ENCODE results near the gene KPNB1. TPM values are rescaled to one million over a fixed set of nuclear protein-coding genes. Genes with fewer than 3 reads are reported as not detected.
A peak's percentile ranks its signal among the peaks of the same experiment; 100 is the strongest.

The KPNB1 gene
- total and polyA plus RNA-seq, 10 of the 15 experiments (the other 5 are each of a cell fraction or from before 2014, with no cell fraction given), result 67.8 to 525 (median 246) TPM

- TF ChIP-seq, protein P1, sequence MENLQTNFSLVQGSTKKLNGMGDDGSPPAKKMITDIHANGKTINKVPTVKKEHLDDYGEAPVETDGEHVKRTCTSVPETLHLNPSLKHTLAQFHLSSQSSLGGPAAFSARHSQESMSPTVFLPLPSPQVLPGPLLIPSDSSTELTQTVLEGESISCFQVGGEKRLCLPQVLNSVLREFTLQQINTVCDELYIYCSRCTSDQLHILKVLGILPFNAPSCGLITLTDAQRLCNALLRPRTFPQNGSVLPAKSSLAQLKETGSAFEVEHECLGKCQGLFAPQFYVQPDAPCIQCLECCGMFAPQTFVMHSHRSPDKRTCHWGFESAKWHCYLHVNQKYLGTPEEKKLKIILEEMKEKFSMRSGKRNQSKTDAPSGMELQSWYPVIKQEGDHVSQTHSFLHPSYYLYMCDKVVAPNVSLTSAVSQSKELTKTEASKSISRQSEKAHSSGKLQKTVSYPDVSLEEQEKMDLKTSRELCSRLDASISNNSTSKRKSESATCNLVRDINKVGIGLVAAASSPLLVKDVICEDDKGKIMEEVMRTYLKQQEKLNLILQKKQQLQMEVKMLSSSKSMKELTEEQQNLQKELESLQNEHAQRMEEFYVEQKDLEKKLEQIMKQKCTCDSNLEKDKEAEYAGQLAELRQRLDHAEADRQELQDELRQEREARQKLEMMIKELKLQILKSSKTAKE (IDR thresholded peaks at IDR 0.05; ENCODE audit: low read depth, poor library complexity, severe bottlenecking), result no peak
- TF ChIP-seq ZNF274 (IDR thresholded peaks at IDR 0.05; ENCODE audit: insufficient read depth, insufficient read length), result no peak
- TF ChIP-seq BHLHE40 (IDR thresholded peaks at IDR 0.05; ENCODE audit: borderline replicate concordance in 1 of 2, low read depth in 2 of 2, low read length in 1 of 2), result peak; percentile 42; a peak in 1 of 4 replicates
- TF ChIP-seq E4F1 (IDR thresholded peaks at IDR 0.05; ENCODE audit: borderline replicate concordance, partially characterized antibody), result no peak
- TF ChIP-seq POU2F2 (IDR thresholded peaks at IDR 0.05; ENCODE audit: borderline replicate concordance, low read depth, low read length), result no peak
- TF ChIP-seq FOXK2 (IDR thresholded peaks at IDR 0.05), result no peak; the same call in 1 of the 2 replicates
- TF ChIP-seq MYB (IDR thresholded peaks at IDR 0.05; ENCODE audit: borderline replicate concordance, low read depth, low read length), result no peak
- TF ChIP-seq ZNF217 (IDR thresholded peaks at IDR 0.05), result no peak
- no peak for TF ChIP-seq TAF1 (IDR thresholded peaks at IDR 0.05; ENCODE audit: borderline replicate concordance, low read depth, low read length)
- no peak for TF ChIP-seq TCF7 (IDR thresholded peaks at IDR 0.05; ENCODE audit: borderline replicate concordance)
- TF ChIP-seq USF1 (IDR thresholded peaks at IDR 0.05; ENCODE audit: borderline replicate concordance, extremely low read length, insufficient read depth, low read depth, low read length), result no peak
- TF ChIP-seq E2F4 (IDR thresholded peaks at IDR 0.05; ENCODE audit: low read depth, low read length), result no peak
- TF ChIP-seq NFYB (IDR thresholded peaks at IDR 0.05; ENCODE audit: insufficient read depth, low read depth, low read length), result 0 out of 2 replicates have a peak, but pooled peaks have one; percentile 33
- no peak for TF ChIP-seq SUPT20H (IDR thresholded peaks at IDR 0.05; ENCODE audit: borderline replicate concordance, control insufficient read depth, low read depth, low read length)
- TF ChIP-seq, protein P2, sequence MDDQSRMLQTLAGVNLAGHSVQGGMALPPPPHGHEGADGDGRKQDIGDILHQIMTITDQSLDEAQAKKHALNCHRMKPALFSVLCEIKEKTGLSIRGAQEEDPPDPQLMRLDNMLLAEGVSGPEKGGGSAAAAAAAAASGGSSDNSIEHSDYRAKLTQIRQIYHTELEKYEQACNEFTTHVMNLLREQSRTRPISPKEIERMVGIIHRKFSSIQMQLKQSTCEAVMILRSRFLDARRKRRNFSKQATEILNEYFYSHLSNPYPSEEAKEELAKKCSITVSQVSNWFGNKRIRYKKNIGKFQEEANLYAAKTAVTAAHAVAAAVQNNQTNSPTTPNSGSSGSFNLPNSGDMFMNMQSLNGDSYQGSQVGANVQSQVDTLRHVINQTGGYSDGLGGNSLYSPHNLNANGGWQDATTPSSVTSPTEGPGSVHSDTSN (IDR thresholded peaks at IDR 0.05; ENCODE audit: insufficient replicate concordance, low read depth, low read length), result no peak
- peak; percentile 55; the same call in 1 of the 2 replicates for TF ChIP-seq DPF2 (IDR thresholded peaks at IDR 0.05)
- TF ChIP-seq NR2C2 (IDR thresholded peaks at IDR 0.05; ENCODE audit: borderline replicate concordance, control insufficient read depth, insufficient read length, low read depth), result no peak
- TF ChIP-seq MXI1 (IDR thresholded peaks at IDR 0.05; ENCODE audit: low read depth, low read length), result no peak
Measured at GRCh38 chr17:47717261-47717697, 67.6 kb downstream of the KPNB1 start (continued).

Data from GM12878 (cell line).